Ramos (cell line): ENCODE data around the gene ITGB2.

ENCODE experiments used
- in situ Hi-C: fragments of 300-500 bp; cut with MboI; formaldehyde crosslinking; loops from one replicate; pipeline ENCODE4 v1.14.3; 2022; ENCODE audit warnings: low sequenced_read_pairs; ENCODE audit not compliant: unreplicated experiment

Gene ITGB2

DNA sequence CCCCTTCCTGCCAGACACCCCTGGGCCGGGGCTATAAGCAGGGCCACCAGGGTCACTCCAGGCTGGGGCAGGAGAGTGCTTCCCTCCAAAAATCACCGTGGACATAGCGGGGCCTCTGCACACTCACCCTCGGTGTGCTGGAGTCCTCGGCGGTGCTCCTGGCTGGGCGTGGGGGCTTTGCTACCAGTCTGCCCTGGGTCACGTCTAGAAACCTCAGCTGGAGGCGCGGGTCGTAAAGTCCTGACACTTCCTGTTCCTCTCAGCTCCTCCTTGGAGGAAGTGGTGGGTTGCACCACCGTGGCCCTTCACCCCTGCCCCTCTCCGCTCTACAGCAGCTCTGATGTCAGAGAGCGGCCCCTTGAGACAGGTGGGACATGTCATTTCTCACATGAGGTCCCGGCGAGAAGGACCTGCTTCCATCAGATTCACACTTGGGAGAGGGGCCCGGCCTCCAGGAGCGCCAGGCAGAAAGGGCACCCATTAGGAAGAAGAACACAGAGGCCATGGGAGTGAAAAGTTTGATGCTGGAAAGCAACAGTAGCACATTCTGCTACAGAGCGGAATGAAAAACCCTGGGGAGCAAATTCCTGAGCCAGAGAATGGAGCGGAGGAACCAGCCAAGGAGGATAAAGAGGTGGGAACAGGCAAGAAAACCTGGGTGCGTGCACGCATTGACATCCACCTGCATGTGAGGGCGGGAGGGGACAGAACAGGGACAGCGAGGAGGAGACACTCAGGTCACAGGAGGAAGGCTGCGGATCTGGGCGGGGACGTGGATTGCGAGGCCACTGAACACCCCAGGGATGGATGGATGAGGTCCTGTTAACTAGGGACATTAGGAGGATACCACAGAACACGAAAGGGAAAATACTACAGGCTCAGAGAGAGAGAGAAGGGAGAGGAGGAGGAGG, at the start of gene ITGB2:
ITGB2 (minus strand) TSS at position 206 of the 911 bp plus-strand sequence. CDS start 10,117 bp downstream, outside the sequence.
- in situ Hi-C loops: no loop called here

DNA sequence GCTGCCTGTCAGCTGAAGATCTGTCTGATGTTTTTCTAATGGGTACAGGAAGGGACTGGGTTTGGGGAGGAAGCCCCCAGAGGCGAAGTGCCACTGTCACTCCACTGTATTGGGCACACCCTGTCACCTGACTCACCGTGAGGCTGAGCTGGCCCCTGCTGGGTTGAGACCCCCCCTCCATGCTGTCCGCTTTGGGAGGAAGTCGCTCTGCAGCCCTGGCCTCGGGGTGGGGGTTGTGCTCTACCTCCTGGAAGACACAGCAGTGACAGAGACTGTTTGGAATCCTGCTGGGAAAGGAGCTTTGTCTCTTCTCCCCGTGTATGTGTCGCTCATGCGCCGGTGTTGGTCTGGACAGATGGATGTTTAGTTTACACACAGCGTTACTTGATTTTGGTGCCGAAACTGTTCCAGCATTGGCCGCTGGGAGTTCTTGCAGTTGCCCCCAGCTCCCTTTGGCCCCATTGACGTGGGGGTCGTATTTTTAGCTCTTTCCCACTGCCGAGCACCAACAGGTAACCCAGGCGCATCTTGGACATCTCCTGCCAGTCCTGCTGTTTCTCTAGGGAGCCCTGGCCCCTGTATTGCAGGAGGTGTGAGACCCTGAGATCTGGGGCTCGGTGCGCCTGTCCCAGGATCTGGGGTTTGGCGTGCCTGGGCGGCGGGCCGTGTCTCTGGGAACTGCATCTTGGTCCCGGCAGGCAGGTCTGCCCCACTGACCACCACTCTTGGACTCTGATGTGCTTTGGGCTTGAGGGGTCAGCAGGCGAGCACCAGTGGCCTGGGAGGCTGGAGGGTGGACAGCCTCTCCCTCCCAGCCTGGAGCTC, 49.4 kb upstream of the ITGB2 start:
- in situ Hi-C loops: no loop called here

GRCh38 chr21:44969066-44969670, 48.5 kb upstream of the ITGB2 start:
- in situ Hi-C loops: no loop called here

GRCh38 chr21:44967082-44968047, 46.7 kb upstream of the ITGB2 start:
- in situ Hi-C loops: no loop called here

- in situ Hi-C loops: no loop called here
Measured at GRCh38 chr21:44966135-44967081, 45.7 kb upstream of the ITGB2 start.

DNA sequence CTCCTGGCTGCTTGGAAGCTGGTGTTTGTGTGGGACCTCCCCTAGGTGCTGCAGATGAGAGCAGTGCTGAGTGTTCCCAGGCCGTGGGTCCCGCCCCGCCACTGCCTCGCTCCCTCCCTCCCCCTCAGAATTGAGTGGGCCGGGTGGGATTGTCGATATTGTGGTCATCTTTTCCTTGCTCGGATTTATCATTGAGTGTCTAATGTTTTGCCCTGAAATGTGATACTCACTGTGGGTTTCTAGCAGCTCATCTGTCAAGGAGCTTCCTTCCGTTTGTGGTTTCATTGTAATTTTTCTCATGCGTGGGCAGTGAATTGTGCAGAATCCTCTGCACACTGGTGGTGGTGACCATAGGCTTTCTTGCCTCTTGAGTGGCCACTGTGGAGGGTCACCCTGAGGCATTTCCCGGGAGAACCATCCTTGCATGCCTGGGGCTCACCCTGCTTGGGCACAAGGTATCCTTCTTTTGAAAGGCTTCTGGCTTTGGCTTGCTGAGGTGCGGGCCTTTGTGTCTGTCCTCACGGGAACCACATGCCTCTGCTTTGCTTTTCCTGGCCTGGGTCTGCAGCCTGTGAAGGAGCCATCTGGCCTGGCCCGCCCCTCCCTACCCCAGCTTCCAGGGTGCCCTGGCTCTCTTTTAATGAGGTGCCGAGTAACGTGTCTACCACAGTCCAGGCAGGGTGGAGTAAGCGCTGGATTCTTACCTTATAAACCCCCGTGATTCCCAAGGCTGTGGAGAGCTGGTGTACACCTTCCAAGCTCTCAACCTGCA, 44.7 kb upstream of the ITGB2 start:
- in situ Hi-C loops: no loop called here

GRCh38 chr21:44964381-44964780, 43.7 kb upstream of the ITGB2 start:
- in situ Hi-C loops: no loop called here

- in situ Hi-C loops: no loop called here
Measured at GRCh38 chr21:44962403-44962966, 41.8 kb upstream of the ITGB2 start.

DNA sequence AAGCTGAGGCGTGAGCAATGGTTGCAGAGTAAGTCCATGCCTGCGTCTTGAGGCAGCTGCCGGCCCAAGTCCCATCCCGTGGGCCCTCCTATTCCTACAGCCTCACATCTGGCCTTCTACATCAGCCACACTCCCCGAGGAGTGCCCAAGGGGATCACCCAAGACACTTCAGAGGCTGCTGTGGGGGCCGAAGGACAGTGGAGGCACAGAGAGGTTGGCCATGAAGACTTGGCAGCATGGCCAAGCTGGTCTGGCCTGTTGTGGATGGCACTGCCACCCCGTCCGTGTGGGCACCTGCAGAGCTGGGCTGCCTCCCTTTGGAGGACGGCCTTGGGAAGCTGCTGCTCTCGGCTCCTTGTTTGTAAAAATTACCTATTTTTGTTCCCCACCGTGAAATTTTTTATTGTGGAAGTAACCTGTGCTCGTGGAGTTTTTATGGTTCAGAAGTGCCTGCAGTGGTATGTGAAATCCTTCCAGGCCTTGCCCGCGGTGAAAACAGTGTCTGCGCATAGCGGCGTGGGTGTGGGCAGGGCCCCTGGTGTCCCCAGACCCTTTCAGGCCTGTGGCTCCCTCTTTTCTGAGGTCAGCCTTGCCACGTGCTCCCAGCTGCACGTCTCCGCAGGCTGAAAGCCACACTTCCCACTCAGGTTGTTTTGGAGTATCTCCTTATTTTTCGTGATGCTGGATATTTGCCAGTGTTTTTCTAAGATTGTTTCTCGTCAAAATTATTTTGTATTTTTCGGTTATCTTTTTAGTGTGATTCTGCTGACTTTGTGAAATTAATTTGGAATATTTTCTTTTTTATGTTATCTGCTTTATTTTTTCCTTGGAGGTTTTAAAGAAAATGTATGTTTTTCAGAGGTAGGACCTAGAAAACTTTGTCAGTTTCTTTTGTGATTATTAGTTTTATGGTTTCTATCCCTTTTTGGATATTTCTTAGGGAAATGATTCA, 39.7 kb upstream of the ITGB2 start:
- in situ Hi-C loops: no loop called here

- in situ Hi-C loops: no loop called here
Measured at GRCh38 chr21:44959376-44960091, 38.8 kb upstream of the ITGB2 start.

- in situ Hi-C loops: no loop called here
Measured at GRCh38 chr21:44958471-44959191, 37.9 kb upstream of the ITGB2 start.

DNA sequence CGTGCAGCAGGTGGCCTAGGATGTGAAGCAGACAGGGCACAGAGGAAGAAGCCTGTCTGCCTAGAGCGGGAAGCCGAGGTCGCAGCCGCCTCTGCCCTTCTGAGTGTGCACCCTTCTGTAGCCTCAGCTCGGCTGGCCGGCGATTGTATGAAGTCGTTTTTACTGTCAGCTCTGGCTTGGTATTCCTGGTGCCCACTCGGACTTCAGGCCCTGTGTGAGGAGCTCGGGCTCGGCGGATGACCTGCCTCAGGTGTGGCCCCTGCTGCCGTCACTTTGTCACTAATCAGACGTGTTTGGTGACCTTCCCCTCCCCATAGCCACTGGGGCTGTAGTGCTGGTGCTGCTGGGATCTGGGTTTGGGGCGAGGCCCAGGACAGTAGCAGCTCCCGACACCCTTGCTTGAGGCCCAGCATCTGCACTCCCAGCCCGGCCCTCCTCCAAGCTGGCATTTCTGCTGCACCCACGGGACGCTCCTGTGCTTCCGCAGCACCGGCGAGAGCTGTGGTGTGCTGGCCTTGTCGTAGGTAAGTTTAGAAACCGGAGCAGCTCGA, 37.3 kb upstream of the ITGB2 start:
- in situ Hi-C loops: no loop called here

GRCh38 chr21:44957047-44957831, 36.5 kb upstream of the ITGB2 start:
- in situ Hi-C loops: no loop called here
